ENCODE measurements around the gene ZNF440. TPM values are rescaled to one million over a fixed set of nuclear protein-coding genes. Genes with fewer than 3 reads are reported as not detected.
"Not testable (repeated sequence)": the region's sequence is repeated elsewhere in the genome, so short reads cannot be mapped to it uniquely, and the experiment has no call there.

ZNF440 gene
- total RNA-seq, 1 donor from 2014 or later, result 21.6 TPM

GRCh38 chr19:11873762-11874161, 59.7 kb downstream of the ZNF440 start:
- peaks cover 17% of the 10 kb centered on the region for H3K36me3 Mint-ChIP-seq

DNA sequence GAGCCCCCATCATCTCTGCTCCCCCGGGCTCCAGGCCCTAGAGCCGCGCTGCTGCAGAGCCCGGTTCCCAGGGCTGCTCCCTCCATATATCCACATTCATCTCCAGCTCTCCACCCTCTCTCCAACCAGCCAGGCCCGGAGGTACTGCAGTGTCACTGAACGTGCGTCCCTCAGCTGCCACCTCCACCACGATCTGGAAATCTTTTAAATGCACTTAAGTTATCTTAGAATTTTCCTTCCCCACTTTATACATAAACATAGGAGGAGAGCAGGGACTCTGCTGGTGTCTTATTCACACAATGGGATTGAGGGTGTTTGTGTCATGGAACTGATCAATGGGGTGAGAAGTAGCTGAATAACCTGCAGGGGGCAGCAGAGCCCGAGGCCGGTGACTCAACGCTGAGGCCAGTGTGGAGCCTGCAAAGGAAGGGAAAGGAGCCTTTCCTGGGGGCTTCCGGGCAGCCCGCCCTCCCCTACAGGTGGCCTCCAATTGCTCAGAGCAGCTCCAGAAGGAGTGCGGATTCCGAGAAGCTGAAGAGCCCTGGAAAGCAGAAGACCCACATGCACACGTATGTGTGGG, 65.7 kb downstream of the ZNF440 start:
- peak in 1 of 2 experiments; percentile 23 for DNase-seq (ENCODE audit: low spot score in 2 of 2, unreplicated experiment in 2 of 2)
- not testable (repeated sequence) for H3K9me3 Mint-ChIP-seq; H3K36me3 Mint-ChIP-seq; H3K27ac Mint-ChIP-seq; H3K4me1 Mint-ChIP-seq; H3K27me3 Mint-ChIP-seq (ENCODE audit: low read depth); H3K4me3 Mint-ChIP-seq

More at GRCh38 chr19:11873762-11874161, 59.7 kb downstream of the ZNF440 start:
- Mint-ChIP-seq H3K9me3 (peaks cover 30% of the 10 kb centered on the region), H3K27ac (no peak overlapping the region), H3K4me1 (no peaks in the 10 kb centered on the region), H3K4me3 (no peak overlapping the region), H3K27me3 (ENCODE audit: low read depth) (no peaks in the 10 kb centered on the region)
- no peak for DNase-seq (ENCODE audit: low spot score in 2 of 2, unreplicated experiment in 2 of 2)
- TF ChIP-seq, protein P1, sequence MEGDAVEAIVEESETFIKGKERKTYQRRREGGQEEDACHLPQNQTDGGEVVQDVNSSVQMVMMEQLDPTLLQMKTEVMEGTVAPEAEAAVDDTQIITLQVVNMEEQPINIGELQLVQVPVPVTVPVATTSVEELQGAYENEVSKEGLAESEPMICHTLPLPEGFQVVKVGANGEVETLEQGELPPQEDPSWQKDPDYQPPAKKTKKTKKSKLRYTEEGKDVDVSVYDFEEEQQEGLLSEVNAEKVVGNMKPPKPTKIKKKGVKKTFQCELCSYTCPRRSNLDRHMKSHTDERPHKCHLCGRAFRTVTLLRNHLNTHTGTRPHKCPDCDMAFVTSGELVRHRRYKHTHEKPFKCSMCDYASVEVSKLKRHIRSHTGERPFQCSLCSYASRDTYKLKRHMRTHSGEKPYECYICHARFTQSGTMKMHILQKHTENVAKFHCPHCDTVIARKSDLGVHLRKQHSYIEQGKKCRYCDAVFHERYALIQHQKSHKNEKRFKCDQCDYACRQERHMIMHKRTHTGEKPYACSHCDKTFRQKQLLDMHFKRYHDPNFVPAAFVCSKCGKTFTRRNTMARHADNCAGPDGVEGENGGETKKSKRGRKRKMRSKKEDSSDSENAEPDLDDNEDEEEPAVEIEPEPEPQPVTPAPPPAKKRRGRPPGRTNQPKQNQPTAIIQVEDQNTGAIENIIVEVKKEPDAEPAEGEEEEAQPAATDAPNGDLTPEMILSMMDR (IDR thresholded peaks at IDR 0.05; ENCODE audit: unreplicated experiment), result no peak

DNA sequence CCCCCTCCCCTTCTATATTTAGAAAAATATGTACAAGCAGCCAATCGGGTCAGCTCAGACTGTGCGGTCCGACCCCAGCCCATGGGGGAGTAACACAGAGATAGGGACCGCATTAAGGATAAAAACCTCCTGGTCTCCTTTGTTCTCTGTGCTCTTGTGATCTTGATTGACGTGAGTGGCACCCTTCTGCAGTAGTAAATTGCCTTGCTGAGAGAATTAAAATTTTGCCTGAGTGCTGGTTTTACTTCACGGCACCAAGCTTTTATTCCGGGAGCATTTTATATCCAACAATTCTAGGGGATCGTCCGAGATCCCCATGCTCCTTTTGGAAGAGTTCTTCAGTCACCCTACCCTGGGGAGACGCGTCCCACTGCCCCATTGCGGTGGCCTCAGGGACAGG, 66.5 kb downstream of the ZNF440 start:
- Mint-ChIP-seq H3K9me3 (no peaks in the 10 kb centered on the region), H3K4me1 (no peaks in the 10 kb centered on the region), H3K36me3 (no peaks in the 10 kb centered on the region), H3K27ac (no peak overlapping the region), H3K4me3 (no peak overlapping the region), H3K27me3 (ENCODE audit: low read depth) (no peaks in the 10 kb centered on the region)
- TF ChIP-seq, protein P1 (IDR thresholded peaks at IDR 0.05; ENCODE audit: unreplicated experiment), result no peak
- no peak for DNase-seq (ENCODE audit: low spot score in 2 of 2, unreplicated experiment in 2 of 2)

DNA sequence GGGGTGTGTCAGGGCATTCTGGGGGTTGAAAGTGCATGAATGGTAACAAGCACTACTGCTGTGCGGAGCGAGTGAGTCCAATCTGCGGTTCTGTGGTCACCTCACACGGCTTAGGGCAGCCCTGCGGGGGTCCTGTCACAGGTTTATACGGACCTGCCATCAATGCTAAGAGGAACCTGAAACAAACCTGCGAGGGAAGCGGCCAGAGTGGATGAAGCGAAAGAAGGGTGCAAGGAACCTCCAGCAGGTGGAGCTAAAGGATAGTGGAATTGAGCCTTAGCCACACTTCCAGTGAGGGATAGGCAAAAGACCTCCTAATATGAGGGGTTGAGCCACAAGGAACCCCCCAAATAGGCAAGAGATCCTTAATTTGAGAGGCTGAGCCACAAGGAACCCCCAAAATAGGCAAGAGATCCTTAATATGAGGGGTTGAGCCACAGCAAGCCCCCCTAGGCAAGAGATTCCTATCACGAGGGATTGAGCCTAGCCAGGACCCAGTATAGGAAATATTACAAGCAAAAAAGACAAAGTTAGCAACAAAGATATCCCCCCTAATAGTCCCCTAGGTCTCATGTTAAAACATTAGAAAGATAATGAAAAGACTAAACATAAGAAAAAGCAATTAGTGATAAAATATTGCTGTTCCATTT, 67.2 kb downstream of the ZNF440 start:
- Mint-ChIP-seq H3K36me3 (no peaks in the 10 kb centered on the region), H3K4me3 (no peak overlapping the region), H3K4me1 (no peaks in the 10 kb centered on the region), H3K27ac (no peak overlapping the region), H3K27me3 (ENCODE audit: low read depth) (no peaks in the 10 kb centered on the region), H3K9me3 (no peaks in the 10 kb centered on the region)
- peak; percentile 35 to 71 for DNase-seq (ENCODE audit: low spot score in 2 of 2, unreplicated experiment in 2 of 2)
- TF ChIP-seq, protein P1 (IDR thresholded peaks at IDR 0.05; ENCODE audit: unreplicated experiment), result peak; percentile 65

DNA sequence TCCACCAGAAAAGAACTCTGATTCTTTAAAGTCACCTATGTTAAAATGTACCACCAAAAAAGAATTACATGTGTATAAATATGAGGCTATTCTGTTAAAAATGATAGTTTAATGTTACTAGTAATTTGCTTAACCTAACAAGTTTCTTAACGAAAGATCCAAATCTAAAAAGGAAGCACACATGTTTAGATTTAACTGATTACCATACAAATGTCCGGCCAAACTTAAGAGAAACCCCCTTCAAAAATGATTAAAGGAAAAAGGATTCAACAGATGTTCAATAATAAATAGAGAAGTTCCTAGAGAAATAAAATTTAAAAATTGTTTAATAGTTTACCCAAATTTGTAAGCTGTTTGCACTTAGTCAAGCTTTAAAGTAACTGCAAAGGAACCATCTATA, 68.5 kb downstream of the ZNF440 start:
- Mint-ChIP-seq H3K4me1 (peaks cover 5% of the 10 kb centered on the region), H3K36me3 (no peaks in the 10 kb centered on the region), H3K27me3 (ENCODE audit: low read depth) (no peaks in the 10 kb centered on the region), H3K4me3 (no peak overlapping the region), H3K9me3 (no peaks in the 10 kb centered on the region), H3K27ac (no peak overlapping the region)
- no peak for DNase-seq (ENCODE audit: low spot score in 2 of 2, unreplicated experiment in 2 of 2)
- TF ChIP-seq, protein P1 (IDR thresholded peaks at IDR 0.05; ENCODE audit: unreplicated experiment), result no peak

Other genes with a start within 250 kb of the ZNF440 start
- gene ACP5, start 236.6 kb upstream of the ZNF440 start, total RNA-seq, result 3.9 to 4.2 TPM (median 3.9 TPM) in 3 replicates
- 28.6 to 29.9 TPM (median 29.8 TPM) in 3 replicates for gene ZNF627, start 216.8 kb upstream of the ZNF440 start, total RNA-seq
- 8.2 to 9.0 TPM (median 8.9 TPM) in 3 replicates for gene ZNF823, start 75.3 kb upstream of the ZNF440 start, total RNA-seq
- gene ZNF441, start 47.3 kb upstream of the ZNF440 start, total RNA-seq, result 8.0 to 9.6 TPM (median 8.7 TPM) in 3 replicates
- gene ZNF491, start 15.8 kb upstream of the ZNF440 start, total RNA-seq, result 4.7 to 6.1 TPM (median 5.8 TPM) in 3 replicates
- 6.2 to 8.8 TPM (median 6.4 TPM) in 3 replicates for gene ZNF439, start 34.5 kb downstream of the ZNF440 start, total RNA-seq
- gene ZNF69, start 73.5 kb downstream of the ZNF440 start, total RNA-seq, result 25.1 to 27.8 TPM (median 27.8 TPM) in 3 replicates
- 13.4 to 15.0 TPM (median 14.2 TPM) in 3 replicates for gene ZNF700, start 110.8 kb downstream of the ZNF440 start, total RNA-seq
- 5.9 to 7.2 TPM (median 7.1 TPM) in 3 replicates for gene ZNF763, start 150.8 kb downstream of the ZNF440 start, total RNA-seq
- 16.5 to 20.6 TPM (median 16.5 TPM) in 3 replicates for gene ZNF433, start 221.4 kb downstream of the ZNF440 start, total RNA-seq
- gene ZNF878, start 238.7 kb downstream of the ZNF440 start, total RNA-seq, result 0.22 to 0.68 TPM (median 0.40 TPM) in 3 replicates

All from mesothelial cell of epicardium (in vitro differentiated cells).